ENCODE measurements around the gene RLBP1.

DNA sequence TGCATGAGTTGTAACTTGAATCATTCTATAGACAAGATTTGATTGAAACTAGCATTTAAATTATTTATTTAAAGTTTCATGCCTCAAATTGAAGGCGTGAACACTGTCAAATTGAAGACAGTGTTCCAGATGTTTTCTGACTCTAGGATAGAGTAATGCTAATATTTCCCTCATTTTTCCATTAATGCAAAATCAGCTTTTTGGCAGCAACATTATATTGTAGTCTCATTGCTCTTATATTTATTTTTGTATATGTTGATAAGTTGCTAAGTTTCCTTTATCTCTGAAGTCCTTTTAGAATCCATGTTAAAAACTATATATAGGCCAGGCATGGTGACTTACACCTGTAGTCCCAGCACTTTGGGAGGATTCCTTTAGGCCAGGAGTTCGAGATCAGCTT, 27.2 kb upstream of the RLBP1 start:
- no peak for TF ChIP-seq MIER2 (CRISPR knock-in tag; IDR thresholded peaks at IDR 0.05)
- TF ChIP-seq ZNF232 (CRISPR knock-in tag; IDR thresholded peaks at IDR 0.05; ENCODE audit: borderline replicate concordance), result no peak
- TF ChIP-seq, protein P1, sequence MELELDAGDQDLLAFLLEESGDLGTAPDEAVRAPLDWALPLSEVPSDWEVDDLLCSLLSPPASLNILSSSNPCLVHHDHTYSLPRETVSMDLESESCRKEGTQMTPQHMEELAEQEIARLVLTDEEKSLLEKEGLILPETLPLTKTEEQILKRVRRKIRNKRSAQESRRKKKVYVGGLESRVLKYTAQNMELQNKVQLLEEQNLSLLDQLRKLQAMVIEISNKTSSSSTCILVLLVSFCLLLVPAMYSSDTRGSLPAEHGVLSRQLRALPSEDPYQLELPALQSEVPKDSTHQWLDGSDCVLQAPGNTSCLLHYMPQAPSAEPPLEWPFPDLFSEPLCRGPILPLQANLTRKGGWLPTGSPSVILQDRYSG (CRISPR knock-in tag; IDR thresholded peaks at IDR 0.05), result no peak
- TF ChIP-seq, protein P2, sequence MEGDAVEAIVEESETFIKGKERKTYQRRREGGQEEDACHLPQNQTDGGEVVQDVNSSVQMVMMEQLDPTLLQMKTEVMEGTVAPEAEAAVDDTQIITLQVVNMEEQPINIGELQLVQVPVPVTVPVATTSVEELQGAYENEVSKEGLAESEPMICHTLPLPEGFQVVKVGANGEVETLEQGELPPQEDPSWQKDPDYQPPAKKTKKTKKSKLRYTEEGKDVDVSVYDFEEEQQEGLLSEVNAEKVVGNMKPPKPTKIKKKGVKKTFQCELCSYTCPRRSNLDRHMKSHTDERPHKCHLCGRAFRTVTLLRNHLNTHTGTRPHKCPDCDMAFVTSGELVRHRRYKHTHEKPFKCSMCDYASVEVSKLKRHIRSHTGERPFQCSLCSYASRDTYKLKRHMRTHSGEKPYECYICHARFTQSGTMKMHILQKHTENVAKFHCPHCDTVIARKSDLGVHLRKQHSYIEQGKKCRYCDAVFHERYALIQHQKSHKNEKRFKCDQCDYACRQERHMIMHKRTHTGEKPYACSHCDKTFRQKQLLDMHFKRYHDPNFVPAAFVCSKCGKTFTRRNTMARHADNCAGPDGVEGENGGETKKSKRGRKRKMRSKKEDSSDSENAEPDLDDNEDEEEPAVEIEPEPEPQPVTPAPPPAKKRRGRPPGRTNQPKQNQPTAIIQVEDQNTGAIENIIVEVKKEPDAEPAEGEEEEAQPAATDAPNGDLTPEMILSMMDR (CRISPR knock-in tag; IDR thresholded peaks at IDR 0.05), result no peak

Measured in HepG2 (cell line).